Transverse colon (tissue), 4 donors: Measurements from ENCODE around the gene ZC3H8. TPM values are rescaled to one million over a fixed set of nuclear protein-coding genes. Genes with fewer than 3 reads are reported as not detected.

Source experiments
- DNase-seq: peaks from one replicate; pipeline ENCODE4 v3.0.0-alpha.2; 2019
- H3K27ac ChIP-seq, 4 donors: fragments of 200-600 bp; sonication (generic); 2 replicates each; pipeline ENCODE4 v1.5.1; 2016 to 2018; ENCODE audit warnings: inconsistent platforms in 4 of 4
- H3K27me3 ChIP-seq: fragments of 200-600 bp; sonication (generic); 2 replicates; pipeline ENCODE4 v1.5.1; 2017; ENCODE audit warnings: inconsistent platforms
- H3K36me3 ChIP-seq, 4 donors: fragments of 200-600 bp; sonication (generic); 2 replicates each; pipeline ENCODE4 v1.5.1; 2017 to 2019; ENCODE audit warnings: inconsistent platforms in 4 of 4
- H3K4me1 ChIP-seq, 4 donors: fragments of 200-600 bp; sonication (generic); 2 replicates each; pipeline ENCODE4 v1.5.1; 2017 to 2020; ENCODE audit warnings: inconsistent platforms in 4 of 4
- H3K4me3 ChIP-seq, 4 donors: fragments of 200-600 bp; sonication (generic); 1 replicate in 1 of 4; 2 replicates in 3 of 4; pipeline versions ENCODE4 v1.5.1 to v1.6.1; 2017 to 2019; ENCODE audit warnings: inconsistent platforms in 4 of 4
- H3K9me3 ChIP-seq, 2 donors: fragments of 200-600 bp; sonication (generic); 2 replicates each; pipeline ENCODE4 v1.5.1; 2017 to 2019; ENCODE audit warnings: inconsistent platforms in 2 of 2
- EP300 ChIP-seq: sonication (generic); formaldehyde crosslinking; IDR thresholded peaks from one replicate; pipeline ENCODE4 v1.6.1; 2017; ENCODE audit warnings: antibody characterized with exemption, low read depth
- POLR2A ChIP-seq: fragments of 450-650 bp; IDR thresholded peaks from one replicate; pipeline ENCODE4 v1.6.1; 2016; ENCODE audit warnings: antibody characterized with exemption, mild to moderate bottlenecking, moderate library complexity
- POLR2AphosphoS5 ChIP-seq, 3 donors: sonication (generic); formaldehyde crosslinking; IDR thresholded peaks; one replicate each; pipeline ENCODE4 v1.6.1; 2016; ENCODE audit warnings: antibody characterized with exemption in 3 of 3
- WGBS, 2 donors: methylation state at CpG; one replicate each; pipeline ENCODE4 v1.1.5; 2018; ENCODE audit warnings: low coverage in 1 of 2; 5-methylcytosine and 5-hydroxymethylcytosine counted together
- in situ Hi-C, 4 donors: fragments of 200-750 bp; cut with MboI; loops; one replicate each; pipeline versions ENCODE4 v1.15.0 to v1.15.1; 2017; ENCODE audit warnings: low sequenced_read_pairs in 3 of 4, low pct_ligation_motif_present in 1 of 4, low pct_unique_long_range_greater_than_20kb in 1 of 4
- intact Hi-C: fragments of 100-400 bp; cut with DNase I; formaldehyde crosslinking; loops from one replicate; pipeline ENCODE4 v1.15.1; 2023; ENCODE audit warnings: low total_unique reads
- total RNA-seq, 4 donors: library from RNA; depleted of rRNA; stranded (reverse); fragments of >200 nt; gene quantifications; one replicate each; pipeline ENCODE4 v1.1.0, GENCODE V29; 2016
- TF ChIP-seq, protein P1 (sequence below), 5 experiments: fragments of 200-600 bp in 3 of 5; fragments of 450-650 bp in 2 of 5; sonication (generic) in 3 of 5; IDR thresholded peaks; 1 replicate in 2 of 5; 2 replicates in 3 of 5; pipeline ENCODE4 v1.5.1; 2016 to 2017; ENCODE audit warnings: antibody characterized with exemption in 5 of 5, inconsistent platforms in 3 of 5, mild to moderate bottlenecking in 2 of 5, moderate library complexity in 1 of 5

The ZC3H8 gene
- total RNA-seq, 4 donors from 2014 or later, result 1.6 to 83.2 (median 12.1) TPM

DNA sequence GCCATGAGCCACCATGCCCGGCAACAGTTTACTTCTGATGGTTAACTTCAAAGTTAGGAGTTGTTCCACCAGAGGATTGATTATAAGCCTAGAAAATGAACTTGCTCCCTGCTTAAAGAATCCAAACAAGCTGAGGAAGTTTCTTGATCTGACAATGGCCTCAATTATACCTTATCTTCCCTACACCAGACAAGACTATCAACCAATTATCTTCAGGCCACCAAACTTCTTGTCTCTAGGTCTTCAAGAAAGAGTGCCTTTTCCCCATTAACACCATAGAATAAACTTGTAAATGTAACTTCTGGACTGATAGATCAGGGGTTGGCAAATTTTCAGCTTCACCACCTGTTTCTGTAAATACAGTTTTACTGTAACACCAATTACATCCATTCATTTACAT lies 15.0 kb downstream of the ZC3H8 start:
- no peak overlapping the region for H3K4me3 ChIP-seq
- H3K9me3 ChIP-seq, result no peaks in the 10 kb centered on the region
- no peak overlapping the region for H3K27ac ChIP-seq
- H3K36me3 ChIP-seq, result peaks cover 0 to 7% (median 2%) of the 10 kb centered on the region in 4 donors
- DNase-seq, result no peak
- TF ChIP-seq POLR2AphosphoS5 (IDR thresholded peaks at IDR 0.05) (no peak), POLR2A (no peak), EP300 (no peak)
- TF ChIP-seq, protein P1, sequence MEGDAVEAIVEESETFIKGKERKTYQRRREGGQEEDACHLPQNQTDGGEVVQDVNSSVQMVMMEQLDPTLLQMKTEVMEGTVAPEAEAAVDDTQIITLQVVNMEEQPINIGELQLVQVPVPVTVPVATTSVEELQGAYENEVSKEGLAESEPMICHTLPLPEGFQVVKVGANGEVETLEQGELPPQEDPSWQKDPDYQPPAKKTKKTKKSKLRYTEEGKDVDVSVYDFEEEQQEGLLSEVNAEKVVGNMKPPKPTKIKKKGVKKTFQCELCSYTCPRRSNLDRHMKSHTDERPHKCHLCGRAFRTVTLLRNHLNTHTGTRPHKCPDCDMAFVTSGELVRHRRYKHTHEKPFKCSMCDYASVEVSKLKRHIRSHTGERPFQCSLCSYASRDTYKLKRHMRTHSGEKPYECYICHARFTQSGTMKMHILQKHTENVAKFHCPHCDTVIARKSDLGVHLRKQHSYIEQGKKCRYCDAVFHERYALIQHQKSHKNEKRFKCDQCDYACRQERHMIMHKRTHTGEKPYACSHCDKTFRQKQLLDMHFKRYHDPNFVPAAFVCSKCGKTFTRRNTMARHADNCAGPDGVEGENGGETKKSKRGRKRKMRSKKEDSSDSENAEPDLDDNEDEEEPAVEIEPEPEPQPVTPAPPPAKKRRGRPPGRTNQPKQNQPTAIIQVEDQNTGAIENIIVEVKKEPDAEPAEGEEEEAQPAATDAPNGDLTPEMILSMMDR (IDR thresholded peaks at IDR 0.05), result no peak
- intact Hi-C loops, result no loop called here
- H3K27me3 ChIP-seq, result no peaks in the 10 kb centered on the region
- 100% methylated on average over 1 of the region's 1 CpG; no CpG with 5 or more reads in 1 of the 2 donors for WGBS, 2 donors
- H3K4me1 ChIP-seq, result no peaks in the 10 kb centered on the region
- in situ Hi-C loops, result no loop called here

DNA sequence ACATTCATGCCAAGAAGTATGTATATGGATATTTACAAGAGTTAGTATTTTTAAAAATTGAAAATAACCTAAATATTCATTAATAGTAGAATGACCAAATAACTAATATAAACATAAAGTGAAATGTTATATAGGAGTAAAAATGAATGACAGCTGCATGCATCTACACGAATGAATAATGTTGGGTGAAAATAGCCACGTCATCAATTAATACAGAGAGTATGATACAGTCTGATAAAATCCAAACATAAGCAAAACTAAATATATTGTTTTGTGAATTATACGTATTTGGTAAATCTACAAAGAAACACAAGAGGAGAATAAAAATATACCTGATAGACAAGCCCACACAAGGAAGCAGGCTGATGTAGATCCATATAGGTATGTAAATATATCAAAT lies 24.5 kb downstream of the ZC3H8 start:
- Histone ChIP-seq H3K4me3 (no peak overlapping the region), H3K27ac (no peak overlapping the region), H3K27me3 (no peaks in the 10 kb centered on the region), H3K9me3 (no peaks in the 10 kb centered on the region), H3K4me1 (no peaks in the 10 kb centered on the region), H3K36me3 (peaks cover 0 to 7% (median 3%) of the 10 kb centered on the region in 4 donors)
- in situ Hi-C loops, result no loop called here
- WGBS, 2 donors, result 84 to 98% methylated on average over 3 of the region's 3 CpGs
- intact Hi-C loops, result no loop called here
- DNase-seq, result no peak
- no peak for TF ChIP-seq POLR2A
- no peak for TF ChIP-seq POLR2AphosphoS5 (IDR thresholded peaks at IDR 0.05)
- TF ChIP-seq, protein P1 (IDR thresholded peaks at IDR 0.05), result no peak
- no peak for TF ChIP-seq EP300

DNA sequence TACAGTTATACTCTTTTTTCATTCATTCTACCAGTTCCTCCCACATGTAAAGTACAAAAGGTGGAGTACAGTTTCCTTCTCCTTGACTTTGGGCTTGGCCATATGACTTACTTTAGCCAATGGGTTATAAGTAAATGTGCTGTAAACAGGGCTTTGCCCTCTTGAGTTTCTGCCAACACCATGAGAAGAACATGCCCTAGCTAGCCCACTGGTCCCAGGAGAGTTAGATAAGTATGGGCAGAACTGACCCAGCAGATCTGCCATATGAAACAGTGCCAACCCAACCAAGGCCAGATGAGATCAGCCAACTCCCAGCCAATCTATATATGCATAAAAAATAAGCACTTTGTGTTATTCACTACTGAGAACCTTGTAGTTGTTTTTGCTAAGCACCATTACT lies 25.5 kb downstream of the ZC3H8 start:
- TF ChIP-seq POLR2A (no peak), EP300 (no peak), POLR2AphosphoS5 (IDR thresholded peaks at IDR 0.05) (no peak)
- TF ChIP-seq, protein P1 (IDR thresholded peaks at IDR 0.05), result no peak
- no peak for DNase-seq
- intact Hi-C loops (no loop called here), in situ Hi-C loops (no loop called here)
- no peaks in the 10 kb centered on the region for H3K27me3 ChIP-seq
- H3K4me1 ChIP-seq, result no peaks in the 10 kb centered on the region
- peaks cover 0 to 7% (median 3%) of the 10 kb centered on the region in 4 donors for H3K36me3 ChIP-seq
- no peak overlapping the region for H3K4me3 ChIP-seq
- no peaks in the 10 kb centered on the region for H3K9me3 ChIP-seq
- no peak overlapping the region for H3K27ac ChIP-seq

DNA sequence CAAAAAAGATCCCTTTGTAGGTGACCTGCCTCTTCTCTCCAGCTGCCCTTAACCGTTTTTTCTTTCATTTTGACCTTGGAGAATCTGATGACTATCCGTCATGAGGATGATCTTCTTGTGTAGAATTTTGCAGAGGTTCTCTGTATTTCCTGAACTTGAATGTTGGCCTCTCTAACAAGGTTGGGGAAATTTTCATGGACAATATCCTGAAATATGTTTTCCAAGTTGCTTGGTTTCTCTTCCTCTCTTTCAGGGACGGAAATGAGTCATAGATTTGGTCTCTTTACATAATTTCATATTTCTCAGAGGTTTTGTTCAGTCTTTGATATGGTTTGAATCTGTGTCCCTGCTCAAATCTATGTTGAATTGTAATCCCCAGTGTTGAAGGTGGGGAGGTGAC lies 34.0 kb downstream of the ZC3H8 start:
- 90 to 99% methylated on average over 3 of the region's 3 CpGs for WGBS, 2 donors
- in situ Hi-C loops, result no loop called here
- Histone ChIP-seq H3K9me3 (peaks cover 0 to 5% of the 10 kb centered on the region in 2 donors), H3K36me3 (peaks cover 0 to 8% (median 0%) of the 10 kb centered on the region in 4 donors), H3K27ac (no peak overlapping the region), H3K4me1 (no peaks in the 10 kb centered on the region), H3K4me3 (no peak overlapping the region), H3K27me3 (no peaks in the 10 kb centered on the region)
- no peak for DNase-seq
- no peak for TF ChIP-seq EP300
- no peak for TF ChIP-seq POLR2AphosphoS5 (IDR thresholded peaks at IDR 0.05)
- TF ChIP-seq, protein P1 (IDR thresholded peaks at IDR 0.05), result no peak
- no peak for TF ChIP-seq POLR2A
- intact Hi-C loops, result no loop called here
